Measurements from ENCODE around the gene SEPTIN12.

Gene SEPTIN12

DNA sequence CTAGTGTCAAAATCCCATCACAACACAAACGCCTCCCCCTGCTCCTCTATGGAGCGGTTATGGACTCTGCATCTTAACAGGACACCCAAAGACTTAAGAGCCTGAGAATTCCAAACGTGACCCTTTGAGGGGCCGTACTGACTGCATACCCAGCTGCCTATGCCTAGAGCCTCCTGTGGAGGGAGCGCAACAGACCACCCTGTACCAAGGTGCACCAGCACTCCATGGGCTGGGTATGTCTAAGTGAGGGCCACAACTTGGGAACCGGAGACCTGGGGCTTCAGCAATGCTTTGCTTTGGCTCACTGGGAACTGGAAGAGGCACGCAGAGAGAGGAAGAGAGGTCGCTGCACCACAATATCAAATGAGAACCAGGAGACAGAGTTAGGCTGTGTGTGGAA is 59.5 kb downstream of the SEPTIN12 start:
- no peak for DNase-seq (ENCODE audit: low read depth, low spot score)
